KOPT-K1 (cell line): ENCODE data around the gene LRMDA.

Source experiments
- H3K27ac ChIP-seq: fragments of 200-600 bp; sonication (generic); 2 replicates; pipeline ENCODE4 v1.5.1; 2016; ENCODE audit warnings: antibody characterized with exemption, mild to moderate bottlenecking, low read depth, low read length; ENCODE audit not compliant: poor library complexity, severe bottlenecking
- H3K36me3 ChIP-seq: fragments of 200-600 bp; sonication (generic); 2 replicates; pipeline ENCODE4 v1.5.1; 2017; ENCODE audit warnings: antibody characterized with exemption, mild to moderate bottlenecking, low read length, moderate library complexity; ENCODE audit not compliant: insufficient read depth
- H3K9me3 ChIP-seq: fragments of 200-600 bp; sonication (generic); 2 replicates; pipeline ENCODE4 v1.5.1; 2017; ENCODE audit warnings: antibody characterized with exemption, low read length, mild to moderate bottlenecking; ENCODE audit not compliant: insufficient read depth, poor library complexity, severe bottlenecking

LRMDA gene

DNA sequence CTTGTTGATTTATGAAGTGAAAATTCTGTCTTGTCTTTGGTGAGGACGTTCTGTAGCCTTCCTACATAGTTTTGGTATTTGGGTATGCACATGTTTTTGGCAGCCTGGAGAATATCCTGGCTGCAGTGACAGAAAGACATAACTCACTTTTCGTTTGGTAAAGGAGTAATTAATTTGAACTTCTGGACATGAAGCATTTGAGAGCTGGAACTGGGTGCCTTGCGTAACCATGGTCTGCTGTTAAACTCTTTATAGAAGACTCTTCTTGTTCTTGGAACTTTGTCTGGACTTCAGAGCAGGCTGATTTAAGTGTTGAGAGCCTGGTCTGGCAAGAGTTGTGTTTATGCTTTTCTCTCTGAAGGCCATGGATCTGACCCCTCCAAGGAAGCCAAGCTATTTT is 231.3 kb downstream of the LRMDA start:
- Histone ChIP-seq H3K9me3 (no peaks in the 10 kb centered on the region), H3K36me3 (no peaks in the 10 kb centered on the region), H3K27ac (no peak overlapping the region)

DNA sequence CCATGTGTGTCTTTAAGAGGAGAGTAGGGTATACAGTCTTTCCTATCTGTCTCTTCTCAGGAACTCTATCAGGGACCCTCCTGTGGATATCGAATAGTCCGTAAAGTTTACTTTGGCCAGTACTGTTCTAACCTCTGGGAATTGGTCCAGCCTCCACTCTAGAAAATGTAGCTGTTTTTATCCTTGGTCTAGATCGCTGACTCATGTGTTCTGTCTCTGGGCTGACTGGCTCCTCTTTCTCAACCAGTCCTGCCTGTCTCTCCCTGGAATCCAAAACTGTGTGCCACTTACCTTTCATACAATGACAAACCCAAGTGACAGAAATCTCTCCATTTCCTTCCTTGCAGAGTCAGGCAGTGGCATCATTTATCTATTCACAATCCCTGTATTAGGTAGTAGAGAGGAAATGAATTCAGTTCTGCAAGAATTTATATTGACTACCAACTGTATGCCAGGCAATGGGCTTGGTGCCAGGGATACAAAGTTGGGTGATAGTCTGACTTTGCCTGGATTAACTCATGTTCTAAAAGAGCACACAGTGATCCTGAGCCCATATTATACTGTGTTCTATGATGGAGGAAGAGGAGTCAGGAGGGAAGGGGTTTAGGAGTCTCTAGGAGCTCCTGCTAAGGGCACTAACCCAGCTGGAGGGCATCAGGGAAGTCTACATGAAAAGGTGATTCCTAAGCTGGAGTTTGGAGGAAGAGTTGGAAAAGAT is 232.7 kb downstream of the LRMDA start:
- Histone ChIP-seq H3K27ac (no peak overlapping the region), H3K36me3 (no peaks in the 10 kb centered on the region), H3K9me3 (no peaks in the 10 kb centered on the region)

DNA sequence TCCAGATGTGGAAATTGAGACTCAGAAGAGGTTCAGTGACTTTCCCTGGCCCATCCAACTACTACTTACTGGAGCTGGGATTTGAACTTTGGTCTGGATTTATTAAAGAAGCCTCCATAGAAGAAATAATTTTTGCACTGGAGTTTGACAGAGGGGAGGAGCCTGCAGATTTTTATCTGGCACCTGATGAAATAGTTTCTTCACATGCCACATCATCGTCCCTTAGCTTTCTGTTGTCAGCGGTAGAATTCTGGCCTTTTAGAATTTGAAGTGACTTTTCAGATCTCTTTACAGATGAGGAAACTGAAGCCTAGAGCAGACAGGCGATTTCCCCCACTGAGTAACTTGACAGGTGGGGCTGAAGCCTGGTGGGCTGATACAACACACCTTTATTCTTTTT is 233.5 kb downstream of the LRMDA start:
- H3K9me3 ChIP-seq, result no peaks in the 10 kb centered on the region
- no peaks in the 10 kb centered on the region for H3K36me3 ChIP-seq

DNA sequence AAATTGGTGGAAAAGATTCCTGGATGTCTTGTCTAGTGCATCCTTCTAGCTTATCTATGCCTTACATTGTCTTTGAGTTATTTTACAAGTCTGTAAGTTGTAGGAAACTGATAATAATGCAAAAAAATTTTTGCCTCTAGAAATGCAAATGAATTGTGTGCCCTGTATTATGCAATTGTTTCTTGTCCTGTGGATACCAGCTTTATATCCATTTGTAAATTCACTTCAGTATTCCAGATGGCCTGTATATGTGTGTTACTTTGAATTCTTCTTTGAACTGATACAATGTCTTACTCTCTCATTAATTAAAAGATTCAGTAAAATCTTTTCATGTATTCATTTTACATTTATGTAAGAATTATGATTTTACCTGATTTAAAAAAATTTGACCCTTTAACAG is 234.3 kb downstream of the LRMDA start:
- no peaks in the 10 kb centered on the region for H3K9me3 ChIP-seq
- no peaks in the 10 kb centered on the region for H3K36me3 ChIP-seq
- H3K27ac ChIP-seq, result no peak overlapping the region

More for the DNA sequence above, 233.5 kb downstream of the LRMDA start:
- no peak overlapping the region for H3K27ac ChIP-seq

DNA sequence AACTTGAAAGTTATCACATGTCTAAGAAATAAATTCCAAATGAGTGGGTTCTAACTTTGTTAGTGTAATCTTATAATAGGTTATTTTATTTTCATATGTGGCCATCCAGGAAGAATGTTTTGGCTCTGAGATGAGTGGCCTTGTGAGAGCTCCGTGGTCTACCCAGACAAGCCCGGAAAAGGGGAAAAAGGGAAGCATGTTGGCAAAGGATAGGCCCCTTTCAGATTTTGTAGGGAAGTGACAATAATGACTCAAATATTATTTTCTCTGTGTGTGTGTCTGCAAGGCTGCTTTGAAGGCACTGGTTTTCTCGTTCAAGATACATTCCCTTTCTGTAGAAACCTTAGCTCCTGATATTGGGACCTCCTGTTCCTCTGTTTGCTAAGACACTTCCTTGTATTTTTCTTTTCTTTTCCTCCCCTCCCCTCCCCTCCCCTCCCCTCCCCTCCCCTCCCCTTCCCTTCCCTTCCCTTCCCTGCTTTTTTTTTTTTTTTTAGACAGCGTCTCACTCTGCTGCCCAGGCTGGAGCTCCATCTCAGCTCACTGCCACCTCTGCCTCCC is 240.8 kb downstream of the LRMDA start:
- Histone ChIP-seq H3K36me3 (no peaks in the 10 kb centered on the region), H3K27ac (no peak overlapping the region), H3K9me3 (no peaks in the 10 kb centered on the region)

DNA sequence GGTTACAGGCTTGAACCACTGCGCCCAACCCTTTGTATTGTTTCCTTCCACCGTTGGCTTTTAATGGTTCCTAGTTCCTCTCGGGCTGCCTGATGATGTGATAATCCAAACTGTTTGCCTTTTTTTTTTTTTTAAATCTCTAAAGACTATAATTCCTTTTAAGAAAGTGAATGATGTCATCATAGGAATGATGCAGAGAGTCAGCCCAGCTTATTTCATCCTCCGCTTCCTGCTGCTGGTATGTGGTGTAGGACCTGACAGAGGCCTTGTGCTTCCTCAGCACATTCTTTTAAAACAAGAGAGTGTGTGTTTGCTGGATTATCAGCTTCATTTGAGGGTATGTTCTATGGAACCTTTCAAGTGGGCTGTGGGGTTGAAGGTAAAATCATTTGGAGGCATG is 241.4 kb downstream of the LRMDA start:
- no peaks in the 10 kb centered on the region for H3K36me3 ChIP-seq
- H3K27ac ChIP-seq, result no peak overlapping the region
- H3K9me3 ChIP-seq, result no peaks in the 10 kb centered on the region

DNA sequence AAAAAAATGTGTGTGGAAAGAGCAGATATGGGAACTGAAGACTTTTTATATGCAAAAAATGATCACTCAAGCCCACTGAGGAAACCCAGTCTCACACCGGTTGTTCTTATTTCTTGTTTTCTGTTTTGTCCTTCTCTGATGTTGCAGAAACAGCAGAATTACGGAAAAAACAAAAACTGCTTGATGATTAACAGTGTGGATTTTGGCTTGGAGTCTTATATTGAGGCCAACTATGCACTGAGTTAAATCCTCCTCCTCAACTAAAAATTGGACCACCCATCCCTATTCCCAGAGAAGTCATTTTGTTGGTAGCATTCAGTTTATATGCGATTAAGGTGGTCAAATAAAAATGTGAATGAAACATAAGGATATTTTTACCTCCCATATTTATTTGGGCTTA is 246.1 kb downstream of the LRMDA start:
- no peaks in the 10 kb centered on the region for H3K36me3 ChIP-seq
- H3K9me3 ChIP-seq, result no peaks in the 10 kb centered on the region
- no peak overlapping the region for H3K27ac ChIP-seq

DNA sequence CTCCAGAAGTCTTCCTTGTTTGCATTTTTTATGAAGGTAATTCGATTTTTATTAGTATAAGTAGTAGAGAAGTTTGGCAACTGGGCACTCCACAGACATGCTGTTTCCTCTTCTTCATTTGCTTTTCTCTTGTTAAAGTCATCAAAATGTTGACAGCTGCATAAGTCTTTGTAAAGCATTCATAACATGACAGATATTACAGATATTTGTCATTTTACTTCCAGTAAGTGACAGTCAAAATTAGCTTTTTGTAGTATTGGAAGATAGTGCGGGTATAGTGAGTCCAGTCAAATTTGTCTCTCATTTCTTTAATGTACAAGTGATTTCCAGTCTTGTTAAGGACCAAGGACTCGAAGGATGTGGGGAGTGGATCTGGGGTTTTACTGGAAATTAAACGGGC is 247.1 kb downstream of the LRMDA start:
- Histone ChIP-seq H3K36me3 (no peaks in the 10 kb centered on the region), H3K27ac (no peak overlapping the region), H3K9me3 (no peaks in the 10 kb centered on the region)

DNA sequence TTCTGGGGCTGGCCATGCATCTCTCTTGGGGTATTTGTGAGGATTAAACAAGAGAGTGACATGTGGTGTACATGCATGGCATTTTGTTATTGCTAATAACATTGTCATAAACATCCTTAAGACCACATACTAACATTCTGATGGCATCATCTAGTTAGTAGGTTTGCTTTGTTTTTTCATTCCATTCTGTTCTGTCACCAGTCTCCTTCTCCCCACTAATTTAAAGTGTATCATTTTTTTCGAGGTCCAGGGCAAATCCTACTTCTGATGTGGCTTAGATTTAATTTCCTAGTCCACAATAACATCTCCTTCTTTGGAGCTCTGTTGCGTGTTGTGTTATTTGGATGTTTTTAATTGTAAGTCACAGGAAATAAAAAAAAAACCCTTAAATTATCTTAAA is 248.1 kb downstream of the LRMDA start:
- H3K9me3 ChIP-seq, result no peaks in the 10 kb centered on the region
- no peak overlapping the region for H3K27ac ChIP-seq
- H3K36me3 ChIP-seq, result no peaks in the 10 kb centered on the region

DNA sequence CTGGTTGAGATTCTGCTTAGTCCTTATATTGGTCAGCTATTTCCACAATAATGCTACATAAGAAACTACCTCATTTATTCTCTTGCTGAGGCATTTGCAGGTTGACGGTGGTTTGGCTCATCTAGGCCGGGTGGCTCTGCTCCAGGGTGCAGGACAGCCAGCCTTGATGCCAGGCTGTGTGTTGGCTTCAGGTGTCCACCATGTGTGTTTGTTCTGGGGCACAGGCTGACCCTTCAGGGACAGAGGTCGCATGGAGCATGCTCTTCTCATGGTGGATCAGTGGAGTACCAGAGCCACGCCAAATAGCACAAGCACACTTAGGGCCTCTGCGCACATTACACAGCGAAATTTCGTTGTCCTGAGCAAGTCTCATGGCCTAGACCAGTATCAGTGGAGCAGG is 249.9 kb downstream of the LRMDA start:
- H3K9me3 ChIP-seq, result no peaks in the 10 kb centered on the region
- H3K27ac ChIP-seq, result no peak overlapping the region
- H3K36me3 ChIP-seq, result no peaks in the 10 kb centered on the region

DNA sequence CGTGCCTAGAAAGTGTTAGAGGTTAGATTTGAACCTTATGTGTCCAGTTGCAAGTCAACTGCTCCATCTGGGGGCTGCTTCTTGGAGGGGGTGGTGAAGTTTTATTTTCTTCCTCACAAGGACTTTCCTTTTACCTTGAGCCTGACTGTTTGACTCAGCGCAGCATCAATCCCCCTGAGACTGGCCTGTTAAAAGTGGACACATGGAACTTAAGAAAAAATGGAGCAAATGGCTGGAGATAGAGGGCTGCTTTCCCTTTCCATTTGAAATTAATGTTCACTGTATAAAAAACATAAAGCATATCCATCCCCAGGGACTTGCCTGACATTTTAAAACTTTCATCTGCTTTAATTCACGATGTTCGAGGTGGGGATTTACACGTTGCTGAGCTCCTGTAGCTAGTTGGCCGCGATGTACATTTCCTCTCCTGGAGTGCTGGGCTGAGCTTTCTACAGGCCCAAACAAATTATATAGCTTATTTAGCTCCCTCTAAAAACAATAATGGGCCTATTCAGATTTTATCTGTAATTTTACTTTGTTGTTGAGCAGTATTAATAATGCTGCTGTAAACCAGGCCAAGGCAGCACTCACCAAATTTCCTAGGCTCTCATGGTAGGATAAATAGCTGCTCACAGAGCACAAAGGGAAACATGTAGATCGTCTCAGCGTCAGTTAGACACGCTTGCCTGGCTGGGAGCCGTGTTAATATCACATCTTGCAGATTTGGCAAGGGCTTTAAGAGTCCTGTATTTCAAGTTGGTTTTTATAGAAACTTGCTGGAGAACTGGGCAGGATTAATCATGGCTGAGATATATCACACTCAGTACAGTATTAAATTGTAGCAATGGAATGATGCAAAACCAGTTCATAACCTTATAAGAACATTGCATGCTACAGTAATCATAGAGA is 251.5 kb downstream of the LRMDA start:
- H3K9me3 ChIP-seq, result no peaks in the 10 kb centered on the region
- no peaks in the 10 kb centered on the region for H3K36me3 ChIP-seq
- no peak overlapping the region for H3K27ac ChIP-seq

DNA sequence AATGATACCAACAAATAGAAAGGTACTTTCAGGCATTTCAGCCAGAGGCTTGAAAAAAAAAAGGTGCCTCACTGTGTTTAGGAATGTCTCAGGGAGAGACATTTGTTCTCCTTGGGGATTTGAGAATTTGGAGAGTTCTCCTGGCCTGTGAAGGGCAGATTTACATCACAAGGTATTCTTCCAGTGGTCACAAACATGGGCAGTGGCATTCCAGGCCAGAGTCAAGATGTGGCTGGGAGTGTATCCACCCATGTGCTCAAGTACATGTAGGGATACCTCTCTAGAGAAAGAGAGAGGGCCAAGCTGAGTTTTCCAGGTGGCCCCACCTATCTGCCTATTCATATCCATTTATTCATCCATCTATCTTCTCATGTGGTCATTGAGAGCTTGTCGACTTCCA is 253.8 kb downstream of the LRMDA start:
- Histone ChIP-seq H3K36me3 (no peaks in the 10 kb centered on the region), H3K27ac (no peak overlapping the region), H3K9me3 (no peaks in the 10 kb centered on the region)

DNA sequence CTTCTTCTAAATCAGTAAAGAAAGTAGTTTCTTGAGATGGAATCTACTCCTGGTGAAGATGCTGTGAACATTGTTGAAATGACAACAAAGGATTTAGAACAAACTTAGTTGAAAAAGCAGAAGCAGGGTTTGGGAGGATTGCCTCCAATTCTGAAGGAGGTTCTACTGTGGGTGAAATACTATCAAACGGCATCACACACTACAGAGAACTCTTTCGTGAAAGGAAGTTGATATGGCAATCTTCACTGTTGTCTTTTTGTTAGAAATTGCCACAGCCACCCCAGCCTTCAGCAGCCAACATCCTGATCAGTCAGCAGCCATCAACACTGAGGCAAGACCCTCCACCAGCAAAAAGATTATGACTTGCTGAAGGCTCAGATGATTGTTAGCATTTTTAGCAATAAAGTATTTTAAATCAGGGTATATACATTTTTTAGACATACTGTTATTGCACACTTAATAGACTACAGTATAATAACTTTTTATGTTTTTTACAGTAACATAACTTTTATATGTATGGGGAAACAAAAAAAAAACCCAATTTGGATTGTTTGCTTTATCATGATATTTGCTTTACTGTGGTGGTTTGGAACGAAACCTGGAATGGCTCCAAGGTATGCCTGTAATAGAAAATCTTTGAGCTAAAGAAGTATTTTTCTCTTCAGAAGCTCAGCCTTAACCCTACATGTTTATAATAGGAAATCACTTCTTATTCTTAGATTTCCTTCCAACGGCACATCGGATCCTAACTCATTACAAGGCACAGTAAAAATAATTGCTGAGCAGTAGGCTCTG is 257.3 kb downstream of the LRMDA start:
- H3K27ac ChIP-seq, result no peak overlapping the region
- no peaks in the 10 kb centered on the region for H3K9me3 ChIP-seq
- no peaks in the 10 kb centered on the region for H3K36me3 ChIP-seq

DNA sequence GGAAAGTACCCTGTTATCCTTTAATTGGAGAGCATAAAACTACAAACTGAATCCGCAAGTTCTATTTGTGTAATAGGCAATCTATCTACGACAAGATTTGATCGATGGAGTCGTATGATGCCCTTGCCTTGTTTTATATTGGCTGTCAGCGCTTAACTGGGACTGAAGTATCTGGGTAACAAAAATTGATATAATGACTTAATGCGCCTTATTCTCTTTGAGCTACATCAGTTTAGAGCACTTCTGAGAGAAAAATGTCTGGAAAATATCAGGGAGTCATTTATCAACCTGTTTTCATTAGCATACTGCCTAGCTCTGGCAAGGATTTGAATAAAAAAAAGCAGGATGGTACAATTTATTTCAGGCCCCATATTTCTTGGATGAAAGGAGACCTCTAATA is 262.1 kb downstream of the LRMDA start:
- Histone ChIP-seq H3K36me3 (no peaks in the 10 kb centered on the region), H3K27ac (no peak overlapping the region), H3K9me3 (no peaks in the 10 kb centered on the region)

DNA sequence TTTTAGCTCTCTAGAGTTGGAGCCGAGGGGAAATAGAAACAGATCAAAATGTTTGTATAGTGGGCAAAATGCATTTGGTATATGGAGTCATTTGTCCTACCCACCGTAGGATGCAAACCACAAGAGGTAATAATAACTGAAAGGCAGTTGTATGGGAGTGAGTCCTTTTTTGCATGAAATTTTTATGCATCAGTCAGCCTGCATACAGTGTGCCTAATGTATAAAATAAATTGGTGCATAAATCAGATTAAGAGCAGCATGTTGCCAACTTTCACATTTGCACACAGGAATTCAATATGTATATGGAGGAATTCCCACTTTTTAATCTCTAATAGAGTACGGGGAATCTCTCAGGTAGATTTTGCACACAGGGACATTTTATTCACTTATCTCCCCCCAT is 262.8 kb downstream of the LRMDA start:
- no peak overlapping the region for H3K27ac ChIP-seq
- H3K36me3 ChIP-seq, result no peaks in the 10 kb centered on the region
- H3K9me3 ChIP-seq, result no peaks in the 10 kb centered on the region
